Fibroblast of peridontal ligament (primary cell): ENCODE results near the gene TCP11.

ENCODE experiments used
- DNase-seq: peaks from one replicate; pipeline ENCODE4 v3.0.0-alpha.2; 2010; ENCODE audit errors: extremely low read depth

The TCP11 gene

GRCh38 chr6:35173044-35173426, 31.9 kb upstream of the TCP11 start:
- DNase-seq, result no peak

GRCh38 chr6:35170891-35171290, 29.8 kb upstream of the TCP11 start:
- no peak for DNase-seq

DNA sequence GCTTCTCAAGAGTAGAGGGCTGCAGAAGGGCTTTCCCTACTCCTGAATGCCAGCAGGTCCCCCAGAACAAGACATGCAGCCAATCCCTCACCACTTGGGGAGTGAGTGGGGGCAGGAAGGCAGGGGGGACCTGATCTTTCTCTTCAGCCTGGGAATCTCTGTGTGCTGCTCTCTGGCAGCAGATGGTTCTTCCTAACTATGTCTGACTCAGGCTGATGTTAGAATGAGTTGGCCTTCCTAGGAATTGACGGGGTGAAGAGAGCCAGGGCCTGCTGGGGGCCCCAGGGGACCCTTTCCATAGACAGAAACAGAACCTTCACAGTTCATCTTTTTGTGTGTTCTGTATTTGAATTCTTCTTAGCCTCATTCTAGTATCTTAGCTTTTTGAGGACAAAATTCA, 29.0 kb upstream of the TCP11 start:
- DNase-seq, result peak; percentile 71

GRCh38 chr6:35168461-35168861, 27.3 kb upstream of the TCP11 start:
- no peak for DNase-seq

DNA sequence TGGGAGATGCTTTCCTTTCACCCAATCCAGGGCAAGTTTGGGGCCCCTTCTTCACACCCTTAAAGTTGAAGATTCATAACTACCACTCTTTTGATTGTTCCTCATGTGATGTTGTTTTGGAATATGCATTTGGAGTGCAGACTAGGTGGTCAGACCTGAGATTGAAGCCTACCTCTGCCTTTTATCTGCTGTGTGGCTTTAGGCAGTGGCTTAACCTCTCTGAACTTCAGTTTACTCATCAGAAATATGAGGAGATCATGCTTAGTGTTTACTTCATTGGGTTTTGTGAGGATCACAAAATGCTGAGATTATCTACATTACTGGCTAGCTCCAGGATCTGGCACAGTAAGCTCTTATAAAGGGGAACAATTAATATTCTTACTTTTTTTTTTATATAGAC, 26.4 kb upstream of the TCP11 start:
- no peak for DNase-seq

- DNase-seq, result no peak
Observed at GRCh38 chr6:35166520-35166919, 25.4 kb upstream of the TCP11 start.

GRCh38 chr6:35166116-35166515, 25.0 kb upstream of the TCP11 start:
- no peak for DNase-seq

GRCh38 chr6:35165630-35166071, 24.5 kb upstream of the TCP11 start:
- peak; percentile 58 for DNase-seq

GRCh38 chr6:35164868-35165267, 23.7 kb upstream of the TCP11 start:
- DNase-seq, result no peak

DNA sequence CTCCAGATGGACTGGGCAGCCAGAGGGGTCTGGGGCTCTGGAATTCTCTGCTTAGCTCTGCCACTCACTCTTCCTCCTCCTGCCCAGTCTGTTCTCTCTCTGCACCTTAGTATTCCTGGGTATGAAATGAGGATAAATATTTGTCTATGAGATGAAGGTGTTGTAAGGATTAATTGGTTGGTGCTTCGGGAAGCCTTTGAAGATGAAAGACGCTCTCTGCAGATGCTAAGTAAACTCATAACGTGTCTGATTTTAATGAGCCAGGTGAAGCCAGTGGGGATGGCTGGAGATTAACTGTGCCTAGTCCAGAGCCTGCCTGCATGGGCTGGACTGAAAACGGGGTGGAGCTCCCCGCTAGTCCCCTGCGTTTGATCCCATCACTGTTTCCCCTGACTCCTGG, 23.1 kb upstream of the TCP11 start:
- no peak for DNase-seq

- DNase-seq, result no peak
Observed at GRCh38 chr6:35163836-35164235, 22.7 kb upstream of the TCP11 start.

- DNase-seq, result no peak
Observed at GRCh38 chr6:35161776-35162607, 20.9 kb upstream of the TCP11 start.

- DNase-seq, result peak; percentile 47
Observed at GRCh38 chr6:35161266-35161665, 20.1 kb upstream of the TCP11 start.

DNA sequence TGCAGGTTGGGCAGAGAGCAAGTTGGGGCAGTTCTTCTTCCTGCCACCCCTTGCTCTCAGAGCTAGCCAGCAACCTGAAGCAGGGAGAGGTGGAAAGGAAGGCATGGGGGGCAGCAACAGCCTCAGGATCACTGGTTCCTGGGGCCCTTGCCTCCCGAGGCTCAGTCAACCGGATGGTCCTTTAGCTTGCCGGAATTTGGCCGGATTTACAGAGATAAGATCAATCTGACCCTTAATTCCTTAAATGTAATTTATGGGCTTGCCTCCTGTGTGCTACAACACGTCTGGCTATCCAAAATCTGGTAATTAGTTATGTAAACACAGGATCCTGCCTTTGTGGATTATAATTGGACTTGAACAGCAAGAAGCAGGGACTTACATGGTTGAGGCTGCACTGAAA, 19.5 kb upstream of the TCP11 start:
- no peak for DNase-seq

DNA sequence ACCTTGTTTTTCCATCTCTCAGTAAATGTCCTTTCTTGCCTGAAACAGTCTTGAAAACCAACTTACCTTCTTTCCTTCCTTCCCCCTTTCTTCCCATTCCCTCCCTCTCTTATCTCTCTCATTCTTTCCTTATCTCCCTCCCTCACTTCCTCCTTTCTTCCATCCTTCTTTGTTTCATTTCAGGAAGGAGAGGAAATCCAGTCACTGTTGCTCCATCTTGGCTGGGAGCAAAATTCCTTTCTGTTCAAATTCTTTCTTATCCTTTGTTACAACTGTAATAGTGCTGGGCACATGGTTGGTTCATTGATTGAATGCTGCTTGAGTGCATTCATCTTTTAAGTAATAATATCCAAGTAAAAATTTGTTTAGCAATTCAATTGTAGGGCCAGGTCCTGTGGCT, 17.4 kb upstream of the TCP11 start:
- no peak for DNase-seq

GRCh38 chr6:35154947-35155346, 13.8 kb upstream of the TCP11 start:
- no peak for DNase-seq

- no peak for DNase-seq
Observed at GRCh38 chr6:35154262-35154661, 13.1 kb upstream of the TCP11 start.

- no peak for DNase-seq
Observed at GRCh38 chr6:35152067-35152707, 11.0 kb upstream of the TCP11 start.

GRCh38 chr6:35151466-35151865, 10.3 kb upstream of the TCP11 start:
- peak; percentile 50 for DNase-seq

DNA sequence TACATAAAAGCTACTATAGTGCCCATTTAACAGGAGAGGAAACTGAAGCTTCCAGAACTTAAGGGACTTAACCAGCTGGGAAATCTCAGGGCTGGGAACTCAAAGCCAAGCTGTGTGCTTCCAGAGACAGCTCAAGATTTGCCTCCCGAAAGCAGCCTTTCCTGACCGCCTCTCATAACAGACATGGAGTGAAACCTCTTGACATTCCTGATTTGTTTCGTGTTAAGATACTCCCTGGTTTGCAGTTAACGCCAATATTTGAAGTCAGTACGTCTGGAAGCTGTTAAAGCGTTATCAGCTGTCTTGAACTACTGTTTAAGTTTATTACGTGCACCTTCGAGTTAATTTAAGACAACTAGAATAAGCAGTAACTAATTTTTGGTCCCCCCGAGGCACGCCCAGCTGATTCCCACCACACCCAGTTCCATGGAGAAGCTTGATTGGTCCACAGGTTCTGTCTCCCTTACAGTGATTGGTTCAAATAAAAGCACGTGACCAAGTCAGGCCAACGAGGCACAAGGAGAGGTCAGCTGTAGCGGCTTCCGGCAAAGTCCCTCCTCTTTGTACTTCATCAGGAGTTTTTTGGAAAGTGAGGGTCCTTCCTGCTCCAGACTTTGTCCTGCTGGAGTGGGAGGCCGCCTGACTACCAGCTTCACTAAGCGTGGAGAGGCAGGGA, 8.9 kb upstream of the TCP11 start:
- DNase-seq, result no peak

DNA sequence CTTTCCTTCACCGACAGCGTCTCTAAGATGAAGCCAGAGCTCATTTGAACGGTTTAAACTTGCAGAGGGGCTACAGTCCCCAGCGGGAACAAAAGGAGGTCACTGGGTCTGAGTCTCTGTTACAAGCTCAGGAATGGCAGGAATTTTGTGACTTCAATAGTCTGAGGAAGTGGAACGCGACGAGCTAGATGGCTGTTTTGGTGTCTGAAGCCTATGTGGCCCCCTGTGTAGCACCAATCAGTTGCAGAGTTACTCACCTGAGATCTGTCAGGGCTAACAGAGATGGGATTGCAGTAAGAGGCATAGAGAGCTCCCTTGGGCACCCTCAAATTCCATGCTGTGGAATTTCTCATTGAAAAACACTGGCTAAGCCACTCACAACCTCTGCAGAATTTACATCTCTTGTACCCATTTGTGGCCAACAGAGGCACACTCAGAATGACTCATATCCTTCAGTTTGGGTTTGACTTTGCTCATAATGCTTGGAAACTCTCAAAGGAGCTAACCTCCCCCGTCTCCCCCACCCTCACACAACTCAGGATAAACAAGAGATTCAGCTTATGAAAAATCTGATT, 7.1 kb upstream of the TCP11 start:
- DNase-seq, result peak; percentile 65

DNA sequence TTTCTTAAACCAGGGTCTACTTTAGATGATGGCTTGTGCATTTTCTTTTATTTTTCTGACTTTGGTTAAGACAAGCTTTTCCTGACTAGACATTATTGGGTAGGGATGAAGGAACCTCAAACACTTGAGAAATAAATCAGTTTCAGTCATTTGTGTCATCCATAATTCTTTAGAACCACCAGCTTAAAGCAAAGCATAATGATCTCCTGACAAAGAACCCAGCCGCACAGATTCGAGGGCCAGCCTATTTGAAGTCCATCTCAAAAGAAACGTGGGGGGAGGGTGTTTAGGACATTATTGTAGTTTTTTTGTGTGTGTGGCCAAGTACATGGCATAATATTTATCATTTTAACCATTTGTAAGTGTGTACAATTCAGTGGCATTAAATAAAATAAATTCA, 6.3 kb upstream of the TCP11 start:
- DNase-seq, result no peak

DNA sequence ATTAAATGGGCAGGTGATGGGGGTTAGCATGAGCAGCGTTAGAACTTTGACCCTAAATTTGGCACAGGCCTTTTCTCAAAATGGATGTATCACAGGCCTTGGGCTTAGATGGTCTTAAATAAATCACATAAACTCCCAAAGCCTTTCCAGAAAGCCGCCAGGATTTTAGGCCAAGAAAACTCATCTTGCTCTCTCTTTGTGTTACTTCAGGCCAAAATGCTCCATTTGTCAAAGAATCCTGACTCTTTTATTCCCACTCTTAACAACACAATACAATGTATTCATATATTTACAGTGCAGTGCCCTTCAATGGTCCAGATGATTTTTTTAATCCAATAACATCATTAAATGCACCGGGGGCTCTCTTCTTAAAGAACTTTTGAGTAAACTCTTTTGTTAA, 5.9 kb upstream of the TCP11 start:
- no peak for DNase-seq
